Neural progenitor cell (in vitro differentiated cells): ENCODE results near the gene OTUD7B.

ENCODE experiments used
- EZH2 ChIP-seq: fragments of 200-600 bp; sonication (generic); IDR thresholded peaks from 2 replicates; pipeline ENCODE4 v1.6.1; 2017; ENCODE audit warnings: antibody characterized with exemption, mild to moderate bottlenecking, moderate library complexity
- EZH2phosphoT487 ChIP-seq: fragments of 200-600 bp; sonication (generic); IDR thresholded peaks from 2 replicates; pipeline ENCODE4 v1.6.1; 2017; ENCODE audit warnings: antibody characterized with exemption
- TF ChIP-seq, protein P1 (sequence below): fragments of 200-600 bp; sonication (generic); IDR thresholded peaks from 2 replicates; pipeline ENCODE4 v1.5.1; 2017; ENCODE audit warnings: antibody characterized with exemption, mild to moderate bottlenecking

- TF ChIP-seq, protein P1, sequence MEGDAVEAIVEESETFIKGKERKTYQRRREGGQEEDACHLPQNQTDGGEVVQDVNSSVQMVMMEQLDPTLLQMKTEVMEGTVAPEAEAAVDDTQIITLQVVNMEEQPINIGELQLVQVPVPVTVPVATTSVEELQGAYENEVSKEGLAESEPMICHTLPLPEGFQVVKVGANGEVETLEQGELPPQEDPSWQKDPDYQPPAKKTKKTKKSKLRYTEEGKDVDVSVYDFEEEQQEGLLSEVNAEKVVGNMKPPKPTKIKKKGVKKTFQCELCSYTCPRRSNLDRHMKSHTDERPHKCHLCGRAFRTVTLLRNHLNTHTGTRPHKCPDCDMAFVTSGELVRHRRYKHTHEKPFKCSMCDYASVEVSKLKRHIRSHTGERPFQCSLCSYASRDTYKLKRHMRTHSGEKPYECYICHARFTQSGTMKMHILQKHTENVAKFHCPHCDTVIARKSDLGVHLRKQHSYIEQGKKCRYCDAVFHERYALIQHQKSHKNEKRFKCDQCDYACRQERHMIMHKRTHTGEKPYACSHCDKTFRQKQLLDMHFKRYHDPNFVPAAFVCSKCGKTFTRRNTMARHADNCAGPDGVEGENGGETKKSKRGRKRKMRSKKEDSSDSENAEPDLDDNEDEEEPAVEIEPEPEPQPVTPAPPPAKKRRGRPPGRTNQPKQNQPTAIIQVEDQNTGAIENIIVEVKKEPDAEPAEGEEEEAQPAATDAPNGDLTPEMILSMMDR = peak; percentile 6
- TF ChIP-seq EZH2 (no peak), EZH2phosphoT487 (peak; percentile 15)
Observed at GRCh38 chr1:150010393-150011115, at the start of gene OTUD7B.
